Activated CD8-positive, alpha-beta T cell treated with anti-CD3 and anti-CD28 coated beads for 36 hours (primary cell): ENCODE results near the gene LRRC71. TPM values are rescaled to one million over a fixed set of nuclear protein-coding genes. Genes with fewer than 3 reads are reported as not detected.

ENCODE experiments used
- ATAC-seq: fragments of 200-7000 bp; cut with Tn5 transposase; one replicate; pipeline ENCODE4 v1.10.0; 2021; ENCODE audit warnings: mild to moderate bottlenecking, moderate library complexity
- CTCF ChIA-PET: fragments of 350-600 bp; sonication (Branson Sonifier 250); formaldehyde crosslinking; loops from one replicate; lab custom pipeline; 2021; ENCODE audit warnings: antibody characterized with exemption; lab: Charles Lee
- POLR2A ChIA-PET: fragments of 350-600 bp; sonication (Branson Sonifier 250); formaldehyde crosslinking; loops from one replicate; lab custom pipeline; 2021; ENCODE audit warnings: antibody characterized with exemption; lab: Charles Lee
- DNase-seq: peaks from one replicate; pipeline ENCODE4 v3.0.0-alpha.2; 2020
- H3K27ac Mint-ChIP-seq: one replicate; pipeline ENCODE4 v1.8.0; 2021; ENCODE audit warnings: mild to moderate bottlenecking, mixed read lengths
- H3K27me3 Mint-ChIP-seq: one replicate; pipeline ENCODE4 v1.8.0; 2021; ENCODE audit warnings: mixed read lengths
- H3K36me3 Mint-ChIP-seq: one replicate; pipeline ENCODE4 v1.8.0; 2021; ENCODE audit warnings: low read depth, mixed read lengths
- H3K4me1 Mint-ChIP-seq: one replicate; pipeline ENCODE4 v1.8.0; 2021; ENCODE audit warnings: low read depth, mixed read lengths
- H3K4me3 Mint-ChIP-seq: one replicate; pipeline ENCODE4 v1.8.0; 2021; ENCODE audit warnings: mild to moderate bottlenecking, moderate library complexity, mixed read lengths
- H3K9me3 Mint-ChIP-seq: one replicate; pipeline ENCODE4 v1.8.0; 2021; ENCODE audit warnings: mixed read lengths
- CTCF ChIP-seq: fragments of 200-600 bp; IDR thresholded peaks from one replicate; pipeline ENCODE4 v1.8.0; 2022; ENCODE audit warnings: antibody characterized with exemption, mild to moderate bottlenecking
- intact Hi-C: fragments of 100-400 bp; cut with micrococcal nuclease; formaldehyde crosslinking; loops from one replicate; pipeline ENCODE4 v1.10.0; 2022
- total RNA-seq, 2 experiments: library from RNA; stranded (reverse); gene quantifications; one replicate each; pipeline ENCODE4 v1.2.3, GENCODE V29; 2021

LRRC71 gene
- total RNA-seq, 2 experiments from 2014 or later = not detected

- Mint-ChIP-seq H3K9me3 (no peaks in the 10 kb centered on the region), H3K4me1 (peaks cover 12% of the 10 kb centered on the region), H3K27ac (no peak overlapping the region), H3K36me3 (no peaks in the 10 kb centered on the region), H3K4me3 (no peak overlapping the region), H3K27me3 (peaks cover 34% of the 10 kb centered on the region)
- no peak for TF ChIP-seq CTCF
- POLR2A ChIA-PET = interaction anchor here (0.9 kb wide), 1 partner anchor 34 kb away, joined by 5 read pairs; no protein-coding TSS in a partner anchor
- no peak for DNase-seq
- no peak for ATAC-seq
- CTCF ChIA-PET = interaction anchor here (0.7 to 1.4 kb wide), 5 partner anchors 12 to 243 kb away, joined by 3 to 5 read pairs (median 3); partner anchors contain the start of gene LRRC71
- intact Hi-C loops = no loop called here
These were observed 11.7 kb downstream of the LRRC71 start for GRCh38 chr1:156931974-156932710.

- ChIA-PET POLR2A (no interaction called here), CTCF (interaction anchor here (1.4 kb wide), 1 partner anchor 23 kb away, joined by 3 read pairs; no protein-coding TSS in a partner anchor)
- no peak overlapping the region for H3K4me3 Mint-ChIP-seq
- DNase-seq = no peak
- H3K9me3 Mint-ChIP-seq = no peaks in the 10 kb centered on the region
- H3K27me3 Mint-ChIP-seq = peaks cover 25% of the 10 kb centered on the region
- no peaks in the 10 kb centered on the region for H3K36me3 Mint-ChIP-seq
- intact Hi-C loops = no loop called here
- TF ChIP-seq CTCF = no peak
- H3K4me1 Mint-ChIP-seq = peaks cover 4% of the 10 kb centered on the region
- ATAC-seq = no peak
- H3K27ac Mint-ChIP-seq = no peak overlapping the region
These were observed 12.7 kb downstream of the LRRC71 start for GRCh38 chr1:156933136-156933535.

GRCh38 chr1:156935505-156936128 lies 15.2 kb downstream of the LRRC71 start:
- TF ChIP-seq CTCF = no peak
- Mint-ChIP-seq H3K9me3 (no peaks in the 10 kb centered on the region), H3K27me3 (peaks cover 10% of the 10 kb centered on the region), H3K4me3 (no peak overlapping the region), H3K36me3 (no peaks in the 10 kb centered on the region), H3K27ac (no peak overlapping the region), H3K4me1 (peaks cover 4% of the 10 kb centered on the region)
- ChIA-PET CTCF (interaction anchor here (0.7 kb wide), 1 partner anchor 76 kb away, joined by 3 read pairs; no protein-coding TSS in a partner anchor), POLR2A (no interaction called here)
- DNase-seq = no peak
- ATAC-seq = no peak
- intact Hi-C loops = no loop called here

GRCh38 chr1:156936191-156936590 lies 15.8 kb downstream of the LRRC71 start:
- H3K27ac Mint-ChIP-seq = no peak overlapping the region
- H3K4me1 Mint-ChIP-seq = peaks cover 4% of the 10 kb centered on the region
- H3K9me3 Mint-ChIP-seq = no peaks in the 10 kb centered on the region
- ChIA-PET CTCF (interaction anchor here (0.7 kb wide), 1 partner anchor 77 kb away, joined by 3 read pairs; no protein-coding TSS in a partner anchor), POLR2A (no interaction called here)
- no peaks in the 10 kb centered on the region for H3K36me3 Mint-ChIP-seq
- H3K27me3 Mint-ChIP-seq = peaks cover 4% of the 10 kb centered on the region
- TF ChIP-seq CTCF = no peak
- DNase-seq (no peak), ATAC-seq (no peak)
- intact Hi-C loops = no loop called here
- no peak overlapping the region for H3K4me3 Mint-ChIP-seq
